GM10266 (cell line): ENCODE measurements around the gene TOPAZ1.

Experiments used
- DNase-seq: peaks from one replicate; pipeline ENCODE4 v3.0.0; 2012; ENCODE audit errors: extremely low spot score
- TF ChIP-seq, protein P1 (sequence below): IDR thresholded peaks from 2 replicates; pipeline ENCODE4 v1.5.1; 2012; ENCODE audit warnings: mild to moderate bottlenecking, low read depth; ENCODE audit not compliant: control insufficient read depth, insufficient read depth; ENCODE audit errors: missing control alignments

Gene TOPAZ1

DNA sequence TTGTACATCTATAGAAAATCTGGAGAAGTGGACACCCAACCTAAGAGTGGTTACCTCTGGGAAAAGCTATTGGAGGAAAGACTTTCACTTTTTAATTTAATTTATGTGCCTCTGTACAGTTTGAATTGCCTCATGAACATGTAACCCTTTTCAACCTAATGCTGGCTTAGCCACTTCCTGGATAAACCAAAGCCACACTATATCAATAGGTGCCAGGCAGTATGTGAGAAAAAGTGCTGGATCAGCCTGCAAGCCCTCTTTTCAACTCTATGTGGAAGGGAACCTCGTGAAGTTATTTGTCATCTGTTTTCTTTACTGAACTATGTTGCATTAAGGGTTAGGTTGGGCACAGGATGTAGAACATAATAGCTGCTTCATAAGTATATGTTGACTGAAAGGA, 9.3 kb upstream of the TOPAZ1 start:
- no peak for DNase-seq
- TF ChIP-seq, protein P1, sequence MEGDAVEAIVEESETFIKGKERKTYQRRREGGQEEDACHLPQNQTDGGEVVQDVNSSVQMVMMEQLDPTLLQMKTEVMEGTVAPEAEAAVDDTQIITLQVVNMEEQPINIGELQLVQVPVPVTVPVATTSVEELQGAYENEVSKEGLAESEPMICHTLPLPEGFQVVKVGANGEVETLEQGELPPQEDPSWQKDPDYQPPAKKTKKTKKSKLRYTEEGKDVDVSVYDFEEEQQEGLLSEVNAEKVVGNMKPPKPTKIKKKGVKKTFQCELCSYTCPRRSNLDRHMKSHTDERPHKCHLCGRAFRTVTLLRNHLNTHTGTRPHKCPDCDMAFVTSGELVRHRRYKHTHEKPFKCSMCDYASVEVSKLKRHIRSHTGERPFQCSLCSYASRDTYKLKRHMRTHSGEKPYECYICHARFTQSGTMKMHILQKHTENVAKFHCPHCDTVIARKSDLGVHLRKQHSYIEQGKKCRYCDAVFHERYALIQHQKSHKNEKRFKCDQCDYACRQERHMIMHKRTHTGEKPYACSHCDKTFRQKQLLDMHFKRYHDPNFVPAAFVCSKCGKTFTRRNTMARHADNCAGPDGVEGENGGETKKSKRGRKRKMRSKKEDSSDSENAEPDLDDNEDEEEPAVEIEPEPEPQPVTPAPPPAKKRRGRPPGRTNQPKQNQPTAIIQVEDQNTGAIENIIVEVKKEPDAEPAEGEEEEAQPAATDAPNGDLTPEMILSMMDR, result no peak

DNA sequence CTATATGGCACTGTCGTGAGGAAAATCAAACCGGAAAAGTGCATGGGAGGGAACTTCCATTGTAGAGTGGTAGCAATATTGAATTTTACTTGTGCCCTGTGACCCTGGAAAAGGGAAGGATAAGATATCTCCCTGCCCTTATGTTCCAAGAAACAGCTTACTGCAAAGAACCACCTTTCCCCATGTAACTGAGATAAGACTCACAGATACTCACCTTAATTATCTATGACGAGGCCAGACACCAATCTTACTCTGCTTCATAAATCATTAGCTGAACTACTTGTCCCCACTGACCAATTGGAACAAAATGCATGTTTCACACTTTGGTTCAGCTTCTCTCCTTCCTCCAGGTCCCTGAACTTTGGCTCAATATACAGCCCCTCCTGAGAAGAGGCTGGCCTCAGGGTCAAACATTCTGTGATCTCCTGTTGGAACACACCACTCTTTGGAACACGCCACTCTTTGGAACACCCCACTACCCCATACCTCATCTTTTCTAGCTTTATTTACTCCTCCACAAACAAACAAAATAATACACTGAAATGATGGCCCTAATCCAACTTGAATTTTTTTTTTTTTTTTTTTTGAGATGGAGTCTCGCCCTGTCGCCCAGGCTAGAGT, 6.9 kb upstream of the TOPAZ1 start:
- TF ChIP-seq, protein P1, result no peak
- no peak for DNase-seq

- TF ChIP-seq, protein P1, result peak; percentile 68
- peak; percentile 74 for DNase-seq
Measured at GRCh38 chr3:44235604-44236484, 5.8 kb upstream of the TOPAZ1 start.

DNA sequence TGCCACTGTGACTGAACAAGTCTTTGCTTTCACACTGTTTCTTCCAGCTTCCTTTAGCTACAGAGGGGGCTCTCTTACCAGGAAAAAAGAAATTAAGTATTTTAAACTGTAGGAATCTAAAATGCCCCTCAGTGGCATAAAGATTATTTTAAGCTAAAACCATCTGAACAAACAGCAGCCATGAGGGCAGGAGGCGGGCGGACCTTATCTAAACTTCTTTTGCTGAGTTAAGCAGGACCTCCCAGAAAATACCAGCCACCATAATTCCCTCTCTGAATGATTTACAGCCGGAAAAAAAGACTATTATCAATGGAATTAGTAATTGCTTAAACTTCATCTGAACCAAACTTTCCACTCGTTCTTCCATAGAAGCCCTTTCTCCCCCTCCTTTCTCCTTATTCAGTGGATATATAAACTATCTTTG, 5.2 kb upstream of the TOPAZ1 start:
- TF ChIP-seq, protein P1, result no peak
- DNase-seq, result no peak

DNA sequence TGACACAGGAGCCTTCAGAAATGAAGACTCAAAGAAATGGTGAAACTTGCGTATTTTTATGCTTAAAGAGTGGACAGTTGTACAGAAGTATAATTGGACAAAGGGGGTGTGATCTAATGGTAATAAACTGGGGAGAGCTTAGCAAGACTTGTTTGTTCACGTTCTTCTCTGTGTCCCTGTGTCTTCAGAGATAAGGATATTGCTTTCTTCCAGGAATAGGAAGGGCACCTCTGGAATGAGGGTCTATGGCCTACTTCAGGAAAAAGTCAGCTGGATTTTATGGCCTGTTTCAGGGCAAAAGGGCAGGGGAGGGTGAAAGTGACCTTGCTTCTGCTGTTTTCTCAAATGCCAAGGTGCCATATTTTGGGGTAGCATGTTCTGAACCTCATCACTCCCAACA, 4.5 kb upstream of the TOPAZ1 start:
- TF ChIP-seq, protein P1, result no peak
- no peak for DNase-seq

DNA sequence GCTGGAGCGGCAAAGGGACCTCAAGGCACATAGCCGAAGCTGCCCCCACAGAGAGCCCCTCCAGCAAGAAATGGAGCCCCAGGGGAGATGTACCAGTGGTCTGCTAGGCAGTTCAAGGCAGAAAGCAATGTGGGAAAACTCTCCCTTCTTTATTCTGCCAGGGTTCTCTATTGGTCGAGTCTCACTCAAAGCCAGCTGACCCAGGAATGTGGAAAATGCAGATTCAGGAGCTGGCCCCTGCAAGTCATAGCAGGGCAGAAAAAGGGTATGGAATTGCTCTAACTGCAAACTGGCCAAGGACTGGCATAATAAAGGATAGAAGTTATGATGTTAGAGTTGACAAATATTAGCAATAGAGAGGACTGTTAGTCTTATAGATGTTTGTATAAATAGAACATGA, 4.0 kb upstream of the TOPAZ1 start:
- DNase-seq, result no peak
- TF ChIP-seq, protein P1, result no peak

DNA sequence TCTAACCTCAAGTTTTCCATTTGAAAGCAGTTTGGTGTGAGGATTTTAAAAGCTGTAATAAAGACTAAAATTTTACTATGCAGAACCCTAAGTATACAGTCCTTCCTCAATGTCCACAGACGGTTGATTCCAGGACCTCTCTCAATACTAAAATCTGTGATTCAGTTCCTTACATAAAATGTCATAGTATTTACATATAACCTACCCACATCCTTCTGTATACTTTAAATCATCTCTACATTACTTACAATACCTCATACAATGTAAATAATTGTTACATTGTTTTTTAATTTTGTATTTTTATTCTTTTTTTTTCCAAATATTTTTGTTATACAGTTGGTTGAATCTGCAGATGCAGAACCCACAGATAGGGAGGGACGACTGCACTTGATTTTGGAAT, 2.8 kb upstream of the TOPAZ1 start:
- TF ChIP-seq, protein P1, result no peak
- DNase-seq, result no peak
